GM12878 (cell line): ENCODE results near the gene TRIM74.
"Not testable (repeated sequence)": the region's sequence is repeated elsewhere in the genome, so short reads cannot be mapped to it uniquely, and the experiment has no call there.

Experiments used
- BRCA1 ChIP-seq: IDR thresholded peaks from 2 replicates; pipeline ENCODE4 v1.6.1; 2011; ENCODE audit warnings: low read depth, low read length, improper control_type of control experiment
- ESRRA ChIP-seq: IDR thresholded peaks from 2 replicates; pipeline ENCODE4 v1.6.1; 2012; ENCODE audit warnings: mild to moderate bottlenecking, low read length, improper control_type of control experiment
- MYC ChIP-seq: IDR thresholded peaks from 2 replicates; pipeline ENCODE4 v1.6.1; 2011; ENCODE audit warnings: mild to moderate bottlenecking, low read length, moderate library complexity, inconsistent platforms; ENCODE audit not compliant: insufficient read depth, insufficient replicate concordance, insufficient read length, severe bottlenecking
- NFXL1 ChIP-seq: fragments of 450-650 bp; IDR thresholded peaks from 2 replicates; pipeline ENCODE4 v1.6.1; 2017; ENCODE audit warnings: antibody characterized with exemption, mild to moderate bottlenecking, borderline replicate concordance
- NFYB ChIP-seq: IDR thresholded peaks from 2 replicates; pipeline ENCODE4 v1.6.1; 2011; ENCODE audit warnings: low read depth, mild to moderate bottlenecking, low read length, improper control_type of control experiment, moderate library complexity; ENCODE audit not compliant: insufficient read depth
- NRF1 ChIP-seq: conservative IDR thresholded peaks from 2 replicates; pipeline ENCODE4 v1.6.1; 2011; ENCODE audit warnings: mild to moderate bottlenecking, low read depth, low read length, improper control_type of control experiment
- POLR2AphosphoS2 ChIP-seq: IDR thresholded peaks from 2 replicates; pipeline ENCODE4 v1.6.1; 2011; ENCODE audit warnings: low read depth, mild to moderate bottlenecking, low read length, improper control_type of control experiment, moderate library complexity
- SMC3 ChIP-seq: IDR thresholded peaks from 2 replicates; pipeline ENCODE4 v1.6.1; 2011; ENCODE audit warnings: low read length, improper control_type of control experiment, borderline replicate concordance
- TBL1XR1 ChIP-seq: IDR thresholded peaks from 2 replicates; pipeline ENCODE4 v1.6.1; 2012; ENCODE audit warnings: low read depth, low read length, improper control_type of control experiment
- TCF3 ChIP-seq: IDR thresholded peaks from 2 replicates; pipeline ENCODE4 v1.6.1; 2012; ENCODE audit warnings: low read depth, mild to moderate bottlenecking, low read length, borderline replicate concordance; ENCODE audit not compliant: insufficient read depth
- TF ChIP-seq, protein P1 (sequence below): IDR thresholded peaks from 2 replicates; pipeline ENCODE4 v1.6.1; 2011; ENCODE audit warnings: mild to moderate bottlenecking, low read depth, low read length, moderate library complexity; ENCODE audit not compliant: insufficient replicate concordance
- TF ChIP-seq, protein P2 (sequence below), 3 experiments: IDR thresholded peaks in 2 of 3; conservative IDR thresholded peaks in 1 of 3; 2 replicates each; pipeline ENCODE4 v1.5.1; 2011; ENCODE audit warnings: low read depth in 3 of 3, low read length in 3 of 3, mild to moderate bottlenecking in 3 of 3, control low read depth in 2 of 3, moderate library complexity in 2 of 3, inconsistent platforms in 1 of 3, mixed read lengths in 1 of 3; ENCODE audit not compliant: control insufficient read depth in 2 of 3, insufficient read depth in 1 of 3; ENCODE audit errors: extremely low read depth in 1 of 3

DNA sequence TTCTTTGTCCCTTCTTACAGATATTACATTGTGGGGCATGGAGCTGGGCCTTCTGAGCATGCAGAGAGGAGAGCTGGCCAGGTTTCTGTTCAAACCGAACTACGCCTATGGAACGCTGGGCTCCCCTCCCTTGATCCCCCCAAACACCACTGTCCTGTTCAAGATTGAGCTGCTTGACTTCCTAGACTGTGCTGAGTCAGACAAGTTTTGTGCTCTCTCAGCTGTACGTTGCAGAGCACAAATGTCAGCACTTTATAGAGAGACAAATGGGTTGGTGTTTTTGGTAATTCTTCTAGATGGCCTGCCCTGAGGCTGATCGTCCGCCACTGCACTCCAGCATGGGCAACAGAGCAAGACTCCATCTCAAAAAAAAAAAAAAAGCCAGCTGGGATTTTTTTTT, 2.2 kb upstream of the TRIM74 start:
- TF ChIP-seq SMC3, BRCA1, ESRRA, MYC, POLR2AphosphoS2, NRF1, TBL1XR1, NFXL1, TCF3, NFYB: not testable (repeated sequence)
- TF ChIP-seq, protein P1, sequence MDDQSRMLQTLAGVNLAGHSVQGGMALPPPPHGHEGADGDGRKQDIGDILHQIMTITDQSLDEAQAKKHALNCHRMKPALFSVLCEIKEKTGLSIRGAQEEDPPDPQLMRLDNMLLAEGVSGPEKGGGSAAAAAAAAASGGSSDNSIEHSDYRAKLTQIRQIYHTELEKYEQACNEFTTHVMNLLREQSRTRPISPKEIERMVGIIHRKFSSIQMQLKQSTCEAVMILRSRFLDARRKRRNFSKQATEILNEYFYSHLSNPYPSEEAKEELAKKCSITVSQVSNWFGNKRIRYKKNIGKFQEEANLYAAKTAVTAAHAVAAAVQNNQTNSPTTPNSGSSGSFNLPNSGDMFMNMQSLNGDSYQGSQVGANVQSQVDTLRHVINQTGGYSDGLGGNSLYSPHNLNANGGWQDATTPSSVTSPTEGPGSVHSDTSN = not testable (repeated sequence)
- TF ChIP-seq, protein P2, sequence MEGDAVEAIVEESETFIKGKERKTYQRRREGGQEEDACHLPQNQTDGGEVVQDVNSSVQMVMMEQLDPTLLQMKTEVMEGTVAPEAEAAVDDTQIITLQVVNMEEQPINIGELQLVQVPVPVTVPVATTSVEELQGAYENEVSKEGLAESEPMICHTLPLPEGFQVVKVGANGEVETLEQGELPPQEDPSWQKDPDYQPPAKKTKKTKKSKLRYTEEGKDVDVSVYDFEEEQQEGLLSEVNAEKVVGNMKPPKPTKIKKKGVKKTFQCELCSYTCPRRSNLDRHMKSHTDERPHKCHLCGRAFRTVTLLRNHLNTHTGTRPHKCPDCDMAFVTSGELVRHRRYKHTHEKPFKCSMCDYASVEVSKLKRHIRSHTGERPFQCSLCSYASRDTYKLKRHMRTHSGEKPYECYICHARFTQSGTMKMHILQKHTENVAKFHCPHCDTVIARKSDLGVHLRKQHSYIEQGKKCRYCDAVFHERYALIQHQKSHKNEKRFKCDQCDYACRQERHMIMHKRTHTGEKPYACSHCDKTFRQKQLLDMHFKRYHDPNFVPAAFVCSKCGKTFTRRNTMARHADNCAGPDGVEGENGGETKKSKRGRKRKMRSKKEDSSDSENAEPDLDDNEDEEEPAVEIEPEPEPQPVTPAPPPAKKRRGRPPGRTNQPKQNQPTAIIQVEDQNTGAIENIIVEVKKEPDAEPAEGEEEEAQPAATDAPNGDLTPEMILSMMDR (IDR thresholded peaks at IDR 0.05 in 2 of 3, conservative IDR thresholded peaks at IDR 0.05 in 1 of 3; ENCODE audit: control insufficient read depth in 2 of 3, extremely low read depth in 1 of 3, insufficient read depth in 1 of 3, low read depth in 3 of 3, low read length in 3 of 3) = not testable (repeated sequence)
